HepG2 (cell line): ENCODE data around the gene UBALD1. TPM values are rescaled to one million over a fixed set of nuclear protein-coding genes. Genes with fewer than 3 reads are reported as not detected.
A peak's percentile ranks its signal among the peaks of the same experiment; 100 is the strongest.

ENCODE experiments used
- BCL3 ChIP-seq: sonication (generic); formaldehyde crosslinking; IDR thresholded peaks from 2 replicates; pipeline ENCODE4 v1.5.1; 2020; ENCODE audit warnings: mild to moderate bottlenecking, missing genetic modification reagents, moderate library complexity
- HBP1 ChIP-seq: IDR thresholded peaks from 2 replicates; pipeline ENCODE4 v1.6.1; 2016; ENCODE audit warnings: low read depth, control low read depth
- HIC2 ChIP-seq: sonication (generic); formaldehyde crosslinking; IDR thresholded peaks from 2 replicates; pipeline ENCODE4 v1.9.0; 2022; ENCODE audit warnings: low read depth, missing genetic modification reagents
- HNF4A ChIP-seq: sonication (generic); formaldehyde crosslinking; IDR thresholded peaks from 2 replicates; pipeline ENCODE4 v1.4.0; 2020; ENCODE audit warnings: missing genetic modification reagents
- NFIB ChIP-seq: sonication (generic); formaldehyde crosslinking; IDR thresholded peaks from 2 replicates; pipeline ENCODE4 v1.9.0; 2021; ENCODE audit warnings: missing genetic modification reagents, mild to moderate bottlenecking, borderline replicate concordance
- PHF8 ChIP-seq: sonication (generic); formaldehyde crosslinking; IDR thresholded peaks from 2 replicates; pipeline ENCODE4 v1.5.0; 2020; ENCODE audit warnings: missing genetic modification reagents
- TERF1 ChIP-seq: sonication (generic); formaldehyde crosslinking; IDR thresholded peaks from 2 replicates; pipeline ENCODE4 v1.8.0; 2022; ENCODE audit warnings: mild to moderate bottlenecking, missing genetic modification reagents, moderate library complexity
- ZNF276 ChIP-seq: sonication (generic); formaldehyde crosslinking; IDR thresholded peaks from 2 replicates; pipeline ENCODE4 v1.4.0; 2020; ENCODE audit warnings: mild to moderate bottlenecking, low read depth, missing genetic modification reagents
- ZNF318 ChIP-seq: sonication (generic); formaldehyde crosslinking; IDR thresholded peaks from 2 replicates; pipeline ENCODE4 v1.4.0; 2020; ENCODE audit warnings: mild to moderate bottlenecking, missing genetic modification reagents
- ZNF724P ChIP-seq: sonication (generic); formaldehyde crosslinking; IDR thresholded peaks from 2 replicates; pipeline ENCODE4 v1.8.0; 2022; ENCODE audit warnings: missing genetic modification reagents, borderline replicate concordance
- polyA plus RNA-seq, 8 experiments: library from polyadenylated mRNA; depleted of rRNA in 3 of 8; stranded (reverse) in 7 of 8; unstranded in 1 of 8; fragments of >200 nt; fragmentation: Illumina TruSeq in 4 of 8; extraction: Trizol in 4 of 8; gene quantifications; 2 replicates each; pipeline versions ENCODE4 v1.2.1 to v1.2.3, GENCODE V29; 2011 to 2016; ENCODE audit warnings: low read depth in 4 of 8, missing spikeins in 1 of 8, mixed read lengths in 1 of 8; ENCODE audit not compliant: insufficient read depth in 1 of 8
- total RNA-seq, 5 experiments: library from RNA; depleted of rRNA; stranded (reverse); fragments of >200 nt; fragmentation: Illumina TruSeq; extraction: Trizol; gene quantifications; 2 replicates each; pipeline ENCODE4 v1.2.3, GENCODE V29; 2016; ENCODE audit warnings: low read depth in 1 of 5

The UBALD1 gene
- total and polyA plus RNA-seq, 2 of the 13 experiments (the other 11 are each of a cell fraction or from before 2014, with no cell fraction given), result 6.8 to 12.3 TPM

GRCh38 chr16:4614571-4615383 is at the start of gene UBALD1 (continued):
- TF ChIP-seq HIC2 (CRISPR knock-in tag), result peak; percentile 77; the same call in 1 of the 2 replicates
- TF ChIP-seq ZNF318 (CRISPR knock-in tag), result peak; percentile 87; the same call in 1 of the 2 replicates
- no peak for TF ChIP-seq HNF4A (CRISPR knock-in tag)
- 0 out of 2 replicates have a peak, but pooled peaks have one; percentile 54 for TF ChIP-seq ZNF724P
- TF ChIP-seq ZNF276 (CRISPR knock-in tag), result 0 out of 2 replicates have a peak, but pooled peaks have one; percentile 37
- TF ChIP-seq BCL3, result no peak
- 0 out of 2 replicates have a peak, but pooled peaks have one; percentile 34 for TF ChIP-seq TERF1 (CRISPR knock-in tag)
- TF ChIP-seq NFIB (CRISPR knock-in tag), result no peak
- TF ChIP-seq HBP1 (CRISPR knock-in tag), result peak; percentile 74; the same call in 1 of the 2 replicates
- TF ChIP-seq PHF8, result peak; percentile 80
